Neural cell (in vitro differentiated cells): Measurements from ENCODE around the gene STK40. TPM values are rescaled to one million over a fixed set of nuclear protein-coding genes. Genes with fewer than 3 reads are reported as not detected.

Experiments used
- H2AFZ ChIP-seq: fragments of 200-600, 300-800 bp; sonication (generic), shearing (Covaris generic); 2 replicates; pipeline ENCODE4 v1.6.0; 2014; ENCODE audit warnings: low read depth, mild to moderate bottlenecking, antibody characterized with exemption, low read length, moderate library complexity
- H3F3A ChIP-seq: fragments of 200-600 bp; shearing (Covaris generic); 2 replicates; pipeline ENCODE4 v1.6.1; 2016; ENCODE audit warnings: mild to moderate bottlenecking, moderate library complexity, mixed read lengths, antibody characterized with exemption, low read length; ENCODE audit not compliant: insufficient read depth, poor library complexity, severe bottlenecking
- H3K27ac ChIP-seq: fragments of 200-600, 300-800 bp; sonication (generic), shearing (Covaris generic); 2 replicates; pipeline ENCODE4 v1.5.1; 2014; ENCODE audit warnings: mild to moderate bottlenecking, low read length, moderate library complexity
- H3K27me3 ChIP-seq: fragments of 300-800, 200-600 bp; sonication (generic), shearing (Covaris generic); 2 replicates; pipeline ENCODE4 v1.6.0; 2014; ENCODE audit warnings: mild to moderate bottlenecking, low read depth, low read length, moderate library complexity; ENCODE audit not compliant: insufficient read depth
- H3K36me3 ChIP-seq: fragments of 300-800, 200-600 bp; sonication (generic), shearing (Covaris generic); 2 replicates; pipeline ENCODE4 v1.5.1; 2014; ENCODE audit warnings: mild to moderate bottlenecking, antibody characterized with exemption, low read length, moderate library complexity; ENCODE audit not compliant: insufficient read depth
- H3K4me2 ChIP-seq: fragments of 300-800, 200-600 bp; sonication (generic), shearing (Covaris generic); 2 replicates; pipeline ENCODE4 v1.6.0; 2014; ENCODE audit warnings: mild to moderate bottlenecking, low read length
- H3K4me3 ChIP-seq: fragments of 300-800, 200-600 bp; sonication (generic), shearing (Covaris generic); 2 replicates; pipeline ENCODE4 v1.5.1; 2014; ENCODE audit warnings: mild to moderate bottlenecking, low read length, moderate library complexity
- H3K79me2 ChIP-seq: fragments of 200-600 bp; shearing (Covaris generic); replicated peaks from 2 replicates; pipeline ENCODE4 v1.6.0; 2014; ENCODE audit warnings: mild to moderate bottlenecking, low read length, moderate library complexity; ENCODE audit not compliant: insufficient read depth
- H3K9ac ChIP-seq: fragments of 300-800, 200-600 bp; sonication (generic), shearing (Covaris generic); 2 replicates; pipeline ENCODE4 v1.6.1; 2016; ENCODE audit warnings: mild to moderate bottlenecking, low read length, mixed read lengths
- H3K9me2 ChIP-seq: fragments of 200-600 bp; shearing (Covaris generic); 2 replicates; pipeline ENCODE4 v1.6.1; 2016; ENCODE audit warnings: mild to moderate bottlenecking, low read length, mixed read lengths; ENCODE audit not compliant: insufficient read depth
- H3K9me3 ChIP-seq: fragments of 200-600, 300-800 bp; sonication (generic), shearing (Covaris generic); 2 replicates; pipeline ENCODE4 v1.6.1; 2016; ENCODE audit warnings: mild to moderate bottlenecking, mixed run types, low read length, moderate library complexity, mixed read lengths
- H4K20me1 ChIP-seq: fragments of 200-600 bp; shearing (Covaris generic); 2 replicates; pipeline ENCODE4 v1.6.1; 2016; ENCODE audit warnings: mild to moderate bottlenecking, mixed run types; ENCODE audit not compliant: insufficient read depth
- CTCF ChIP-seq: fragments of 450-650 bp; IDR thresholded peaks from 2 replicates; pipeline ENCODE4 v1.5.1; 2014; ENCODE audit warnings: antibody characterized with exemption, mild to moderate bottlenecking, moderate library complexity; ENCODE audit not compliant: poor library complexity, severe bottlenecking
- EP300 ChIP-seq: fragments of 450-650 bp; conservative IDR thresholded peaks from 2 replicates; pipeline ENCODE4 v1.6.1; 2014; ENCODE audit warnings: antibody characterized with exemption, mild to moderate bottlenecking, moderate library complexity; ENCODE audit not compliant: poor library complexity, severe bottlenecking
- EZH2 ChIP-seq: fragments of 200-600, 300-800 bp; shearing (Covaris generic), sonication (generic); IDR thresholded peaks from 2 replicates; pipeline ENCODE4 v1.6.1; 2014; ENCODE audit warnings: antibody characterized with exemption, low read length, borderline replicate concordance, mild to moderate bottlenecking; ENCODE audit not compliant: insufficient read depth, poor library complexity, severe bottlenecking
- MXI1 ChIP-seq: fragments of 450-650 bp; conservative IDR thresholded peaks from 2 replicates; pipeline ENCODE4 v1.6.1; 2014; ENCODE audit warnings: antibody characterized with exemption, mild to moderate bottlenecking; ENCODE audit not compliant: poor library complexity, severe bottlenecking
- POLR2AphosphoS5 ChIP-seq: IDR thresholded peaks from 2 replicates; pipeline ENCODE4 v1.6.1; 2012
- RAD21 ChIP-seq: fragments of 450-650 bp; conservative IDR thresholded peaks from 2 replicates; pipeline ENCODE4 v1.6.1; 2014; ENCODE audit warnings: antibody characterized with exemption, mild to moderate bottlenecking, moderate library complexity
- REST ChIP-seq: IDR thresholded peaks from 2 replicates; pipeline ENCODE4 v1.6.1; 2012; ENCODE audit warnings: borderline replicate concordance
- SMC3 ChIP-seq: fragments of 450-650 bp; conservative IDR thresholded peaks from 2 replicates; pipeline ENCODE4 v1.6.1; 2014; ENCODE audit warnings: antibody characterized with exemption, mild to moderate bottlenecking, moderate library complexity; ENCODE audit not compliant: poor library complexity
- TAF1 ChIP-seq: IDR thresholded peaks from 2 replicates; pipeline ENCODE4 v1.6.1; 2012; ENCODE audit warnings: low read depth
- polyA plus RNA-seq: library from polyadenylated mRNA; depleted of rRNA; stranded (reverse); fragments of >200 nt; gene quantifications from 2 replicates; pipeline ENCODE4 v1.2.3, GENCODE V29; 2014

STK40 gene
- polyA plus RNA-seq, 1 donor from 2014 or later, result 8.4 TPM

- no peak overlapping the region for H3K4me3 ChIP-seq
- no peaks in the 10 kb centered on the region for H3K9me3 ChIP-seq
- H3K4me2 ChIP-seq, result no peak overlapping the region
- TF ChIP-seq RAD21 (no peak), POLR2AphosphoS5 (no peak), TAF1 (no peak), EP300 (no peak), EZH2 (no peak), REST (no peak), SMC3 (no peak), MXI1 (no peak), CTCF (no peak)
- no peak overlapping the region for H3K27ac ChIP-seq
- no peak overlapping the region for H2AFZ ChIP-seq
- H3K9me2 ChIP-seq, result no peaks in the 10 kb centered on the region
- H4K20me1 ChIP-seq, result no peaks in the 10 kb centered on the region
- H3F3A ChIP-seq, result peaks cover 6% of the 10 kb centered on the region
- H3K79me2 ChIP-seq, result no peaks in the 10 kb centered on the region
- no peaks in the 10 kb centered on the region for H3K27me3 ChIP-seq
- no peak overlapping the region for H3K9ac ChIP-seq
- H3K36me3 ChIP-seq, result no peaks in the 10 kb centered on the region
Observed at GRCh38 chr1:36389999-36390398, 4.3 kb upstream of the STK40 start.

- TF ChIP-seq MXI1 (no peak), POLR2AphosphoS5 (no peak), CTCF (no peak), TAF1 (no peak), REST (no peak), EP300 (no peak), EZH2 (no peak), RAD21 (no peak)
- no peaks in the 10 kb centered on the region for H3K36me3 ChIP-seq
- H3F3A ChIP-seq, result peaks cover 6% of the 10 kb centered on the region
- H3K79me2 ChIP-seq, result no peaks in the 10 kb centered on the region
- no peaks in the 10 kb centered on the region for H3K9me3 ChIP-seq
- no peak overlapping the region for H3K27ac ChIP-seq
- H3K9me2 ChIP-seq, result no peaks in the 10 kb centered on the region
- no peak overlapping the region for H2AFZ ChIP-seq
- H3K4me2 ChIP-seq, result no peak overlapping the region
- H3K27me3 ChIP-seq, result no peaks in the 10 kb centered on the region
- no peaks in the 10 kb centered on the region for H4K20me1 ChIP-seq
- no peak overlapping the region for H3K4me3 ChIP-seq
- no peak overlapping the region for H3K9ac ChIP-seq
Observed at GRCh38 chr1:36389261-36389660, 3.5 kb upstream of the STK40 start.
